Measurements from ENCODE around the gene TRIM49. TPM values are rescaled to one million over a fixed set of nuclear protein-coding genes. Genes with fewer than 3 reads are reported as not detected.
"Not testable (repeated sequence)": the region's sequence is repeated elsewhere in the genome, so short reads cannot be mapped to it uniquely, and the experiment has no call there.

Gene TRIM49
- total RNA-seq, 1 experiment from 2014 or later, result not detected

DNA sequence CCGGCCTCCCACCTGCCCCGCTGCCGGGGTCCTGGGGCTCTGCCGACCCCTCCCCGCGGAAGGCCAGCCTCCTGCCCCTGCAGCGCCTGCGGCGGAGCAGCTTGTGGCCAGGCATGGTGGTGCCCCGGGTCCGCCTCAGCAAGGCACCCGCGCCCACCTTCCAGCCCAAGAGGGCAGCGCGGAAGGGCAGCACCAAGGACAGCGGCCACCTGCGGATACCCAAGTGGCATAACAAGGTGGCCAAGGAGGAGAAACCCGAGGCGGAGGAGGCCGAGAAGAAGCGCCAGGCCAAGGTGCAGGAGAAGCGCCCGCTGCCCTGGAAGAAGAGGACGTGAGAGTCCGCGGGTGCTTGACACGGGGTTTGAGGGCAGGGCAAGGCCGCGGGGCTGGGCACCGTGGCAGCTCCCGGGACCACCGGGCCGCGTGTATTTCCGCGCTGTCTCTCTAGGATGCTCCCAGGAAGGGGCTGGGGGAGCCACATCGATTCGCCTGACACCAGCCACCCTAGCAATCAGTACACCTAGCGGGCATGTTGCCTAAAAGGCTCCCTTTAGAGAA is 20.8 kb downstream of the TRIM49 start:
- ATAC-seq; RAD21 ChIA-PET (ENCODE audit: low non-redundant PET in 1 of 2, low total read pairs in 2 of 2, uncharacterized antibody in 2 of 2, unreplicated experiment in 2 of 2); H2AFZ ChIP-seq (ENCODE audit: low read depth, low read length, poor library complexity, severe bottlenecking); H4K20me1 ChIP-seq (ENCODE audit: insufficient read depth); H3K9me2 ChIP-seq (ENCODE audit: insufficient read depth); H3K36me3 ChIP-seq (ENCODE audit: control insufficient read depth in 1 of 2, insufficient read depth in 2 of 2, low read length in 2 of 2); H3K4me3 ChIP-seq (replicated peaks in 1 of 2; ENCODE audit: low read depth in 1 of 2, low read length in 2 of 2); BruUV-seq (replicated peaks); H3K79me2 ChIP-seq (ENCODE audit: insufficient read depth, low read length); H3K27me3 ChIP-seq (ENCODE audit: insufficient read depth, low read length); H3K9ac ChIP-seq (ENCODE audit: low read length); DNase-seq (ENCODE audit: low read depth, low spot score); POLR2A ChIA-PET; H3K4me1 ChIP-seq (ENCODE audit: control insufficient read depth in 1 of 2, insufficient read depth in 2 of 2, low read length in 2 of 2); intact Hi-C loops (cut with micrococcal nuclease); H3K27ac ChIP-seq (ENCODE audit: low read depth, low read length); H3K9me3 ChIP-seq (ENCODE audit: control insufficient read depth in 1 of 2, insufficient read depth in 1 of 2, low read depth in 1 of 2, low read length in 2 of 2); CTCF ChIA-PET; H3K4me2 ChIP-seq (ENCODE audit: low read length): not testable (repeated sequence)
- peak; percentile 30; the same call in 1 of the 2 replicates for TF ChIP-seq REST (IDR thresholded peaks at IDR 0.05; ENCODE audit: low read depth)

DNA sequence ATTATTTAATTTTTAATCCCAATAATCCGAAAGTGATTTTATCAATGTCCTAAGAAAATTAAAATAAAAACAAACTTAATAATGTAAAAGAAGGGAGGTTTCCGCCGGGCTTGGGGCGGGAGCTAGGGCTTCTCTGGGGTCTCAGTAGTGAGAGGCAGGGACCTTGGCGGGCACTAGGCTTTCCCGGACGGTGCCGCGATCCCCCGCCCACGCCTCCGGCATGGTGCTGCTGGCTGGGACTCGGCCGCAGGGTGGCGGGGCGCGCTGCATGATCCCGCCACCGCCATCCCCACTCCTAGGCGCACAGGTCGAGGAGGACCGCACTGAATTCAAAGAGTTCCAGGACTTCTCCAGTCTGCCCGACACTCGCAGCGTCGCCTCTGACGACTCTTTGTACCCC is 22.6 kb downstream of the TRIM49 start:
- intact Hi-C loops (cut with micrococcal nuclease); H3K4me3 ChIP-seq (replicated peaks in 1 of 2; ENCODE audit: low read depth in 1 of 2, low read length in 2 of 2); H4K20me1 ChIP-seq (ENCODE audit: insufficient read depth); H3K27me3 ChIP-seq (ENCODE audit: insufficient read depth, low read length); H3K36me3 ChIP-seq (ENCODE audit: control insufficient read depth in 1 of 2, insufficient read depth in 2 of 2, low read length in 2 of 2); H3K27ac ChIP-seq (ENCODE audit: low read depth, low read length); RAD21 ChIA-PET (ENCODE audit: low non-redundant PET in 1 of 2, low total read pairs in 2 of 2, uncharacterized antibody in 2 of 2, unreplicated experiment in 2 of 2); H3K9ac ChIP-seq (ENCODE audit: low read length); H3K4me2 ChIP-seq (ENCODE audit: low read length); H2AFZ ChIP-seq (ENCODE audit: low read depth, low read length, poor library complexity, severe bottlenecking); H3K9me3 ChIP-seq (ENCODE audit: control insufficient read depth in 1 of 2, insufficient read depth in 1 of 2, low read depth in 1 of 2, low read length in 2 of 2); DNase-seq (ENCODE audit: low read depth, low spot score); POLR2A ChIA-PET; H3K4me1 ChIP-seq (ENCODE audit: control insufficient read depth in 1 of 2, insufficient read depth in 2 of 2, low read length in 2 of 2); BruUV-seq (replicated peaks); ATAC-seq; H3K79me2 ChIP-seq (ENCODE audit: insufficient read depth, low read length); CTCF ChIA-PET; H3K9me2 ChIP-seq (ENCODE audit: insufficient read depth): not testable (repeated sequence)

DNA sequence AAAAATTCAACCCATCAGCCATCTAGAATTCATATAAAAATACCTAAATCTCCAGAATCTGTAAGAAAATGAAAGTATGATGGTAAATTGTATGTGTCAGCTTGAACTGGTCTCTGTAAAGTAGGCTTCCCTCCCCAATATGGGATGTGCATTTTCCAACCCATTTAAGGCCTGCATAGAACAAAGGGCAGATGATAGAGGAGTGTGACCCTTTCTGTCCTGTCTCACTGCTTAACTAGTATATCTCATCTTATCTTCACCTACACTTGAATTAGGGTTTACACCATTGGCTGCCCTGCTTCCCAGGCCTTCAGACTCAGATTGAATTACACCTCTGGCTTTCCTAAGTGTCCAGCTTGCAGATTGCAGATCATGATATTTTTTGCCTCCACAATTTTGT is 57.6 kb downstream of the TRIM49 start:
- H3K27me3 ChIP-seq (ENCODE audit: insufficient read depth, low read length); H3K4me3 ChIP-seq (replicated peaks in 1 of 2; ENCODE audit: low read depth in 1 of 2, low read length in 2 of 2); H3K79me2 ChIP-seq (ENCODE audit: insufficient read depth, low read length); CTCF ChIA-PET; H3K4me1 ChIP-seq (ENCODE audit: control insufficient read depth in 1 of 2, insufficient read depth in 2 of 2, low read length in 2 of 2); DNase-seq (ENCODE audit: low read depth, low spot score); H3K9me2 ChIP-seq (ENCODE audit: insufficient read depth); RAD21 ChIA-PET (ENCODE audit: low non-redundant PET in 1 of 2, low total read pairs in 2 of 2, uncharacterized antibody in 2 of 2, unreplicated experiment in 2 of 2); ATAC-seq; H3K27ac ChIP-seq (ENCODE audit: low read depth, low read length); H3K36me3 ChIP-seq (ENCODE audit: control insufficient read depth in 1 of 2, insufficient read depth in 2 of 2, low read length in 2 of 2); POLR2A ChIA-PET; H3K9me3 ChIP-seq (ENCODE audit: control insufficient read depth in 1 of 2, insufficient read depth in 1 of 2, low read depth in 1 of 2, low read length in 2 of 2); BruUV-seq (replicated peaks); H3K4me2 ChIP-seq (ENCODE audit: low read length); H4K20me1 ChIP-seq (ENCODE audit: insufficient read depth); intact Hi-C loops (cut with micrococcal nuclease); H2AFZ ChIP-seq (ENCODE audit: low read depth, low read length, poor library complexity, severe bottlenecking); H3K9ac ChIP-seq (ENCODE audit: low read length): not testable (repeated sequence)
